Left colon (tissue), 2 donors: ENCODE results near the gene LBP. TPM values are rescaled to one million over a fixed set of nuclear protein-coding genes. Genes with fewer than 3 reads are reported as not detected.
"Not testable (repeated sequence)": the region's sequence is repeated elsewhere in the genome, so short reads cannot be mapped to it uniquely, and the experiment has no call there.

Experiments used
- ATAC-seq: fragments of 200-7000 bp; cut with Tn5 transposase; one replicate; pipeline ENCODE4 v1.9.1; 2020; ENCODE audit warnings: mild to moderate bottlenecking, moderate library complexity
- DNase-seq, 2 donors: peaks; one replicate each; pipeline ENCODE4 v3.0.0-alpha.2; 2020
- intact Hi-C, 2 donors: fragments of 100-400 bp; cut with DNase I in 1 of 2; cut with micrococcal nuclease in 1 of 2; formaldehyde crosslinking; loops; one replicate each; pipeline versions ENCODE4 v1.11.2 to v1.14.0; 2022; cut with DNase I, micrococcal nuclease
- total RNA-seq, 2 donors: library from RNA; stranded (reverse); fragmentation: NEBNext Ultra II Directional; extraction: Animal tissue kit (Norgen Biotek cat#: 25700); gene quantifications; one replicate each; pipeline ENCODE4 v1.2.1, GENCODE V29; 2021
- donor health status: DM: no; HTN: no; CAD: no.
- donor health status: DM: yes; HTN: yes; CAD: no.

The LBP gene
- total RNA-seq, 2 donors from 2014 or later = not detected

DNA sequence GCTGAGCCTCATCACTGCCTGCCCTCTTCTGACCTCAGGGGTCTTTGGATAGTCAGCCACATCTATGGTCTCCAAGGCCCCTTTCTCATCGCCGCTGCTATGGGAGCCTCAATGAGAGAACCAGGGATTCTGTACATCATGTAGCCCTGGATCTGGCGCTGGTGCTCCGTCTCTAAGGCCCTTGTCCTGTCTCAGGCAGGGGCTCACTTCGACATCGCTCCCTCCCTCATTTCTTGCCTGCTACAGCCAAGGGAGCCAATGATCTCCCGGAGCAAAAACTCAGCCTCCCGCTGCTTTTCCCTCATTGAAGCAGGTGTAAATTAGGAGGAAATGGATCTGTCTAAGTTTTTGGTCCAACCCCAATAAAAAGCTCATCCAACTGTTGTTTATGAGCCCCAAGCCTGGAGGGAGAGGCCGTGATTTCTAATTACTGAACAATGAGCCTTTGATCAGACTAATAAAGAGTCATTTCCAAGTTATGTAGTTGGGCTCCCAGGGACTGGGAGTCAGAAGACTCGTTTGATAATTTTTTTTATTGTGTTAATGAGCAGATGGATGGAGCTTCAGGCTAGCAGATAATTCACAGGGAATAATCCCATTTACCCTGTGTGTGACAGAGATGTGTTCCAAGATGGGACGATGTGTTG, 30.9 kb downstream of the LBP start:
- DNase-seq = no peak
- no peak for ATAC-seq
- intact Hi-C loops = no loop called here

DNA sequence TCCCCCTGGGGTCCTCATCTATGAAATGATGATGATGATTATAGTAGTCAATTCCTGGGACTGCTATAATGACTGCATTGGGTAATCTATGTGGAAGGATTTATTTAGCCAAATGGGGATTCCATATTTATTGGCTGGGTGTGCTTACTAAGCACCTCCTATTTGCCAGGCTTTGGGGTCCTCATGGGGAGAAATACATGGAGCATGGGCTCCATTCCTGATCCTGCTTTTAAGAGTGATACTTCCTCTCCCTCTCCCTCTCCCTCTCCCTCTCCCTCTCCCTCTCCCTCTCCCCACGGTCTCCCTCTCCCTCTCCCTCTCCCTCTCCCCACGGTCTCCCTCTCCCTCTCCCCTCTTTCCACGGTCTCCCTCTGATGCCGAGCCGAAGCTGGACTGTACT, 31.6 kb downstream of the LBP start:
- ATAC-seq, DNase-seq, intact Hi-C loops: not testable (repeated sequence)

DNA sequence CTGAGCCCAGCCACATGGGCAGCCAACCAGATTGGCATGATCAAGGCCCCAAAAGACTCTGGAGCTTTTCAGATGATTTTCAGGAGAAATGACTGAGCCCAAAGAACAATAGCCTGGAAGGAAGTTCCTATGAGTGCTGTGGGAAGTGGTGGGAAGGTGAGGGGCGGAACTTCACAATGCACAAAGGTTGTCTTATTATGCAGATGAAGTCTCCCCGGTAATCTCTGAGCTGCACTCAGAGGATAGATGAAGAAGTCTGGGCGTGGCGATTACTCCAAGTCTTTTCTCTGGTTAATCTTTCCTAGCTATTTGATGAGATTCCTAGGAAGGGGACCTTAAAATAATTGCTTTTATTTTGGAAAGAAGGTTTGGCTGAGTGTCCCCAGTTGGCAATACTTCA, 36.9 kb downstream of the LBP start:
- no peak for DNase-seq
- intact Hi-C loops = no loop called here
- no peak for ATAC-seq

DNA sequence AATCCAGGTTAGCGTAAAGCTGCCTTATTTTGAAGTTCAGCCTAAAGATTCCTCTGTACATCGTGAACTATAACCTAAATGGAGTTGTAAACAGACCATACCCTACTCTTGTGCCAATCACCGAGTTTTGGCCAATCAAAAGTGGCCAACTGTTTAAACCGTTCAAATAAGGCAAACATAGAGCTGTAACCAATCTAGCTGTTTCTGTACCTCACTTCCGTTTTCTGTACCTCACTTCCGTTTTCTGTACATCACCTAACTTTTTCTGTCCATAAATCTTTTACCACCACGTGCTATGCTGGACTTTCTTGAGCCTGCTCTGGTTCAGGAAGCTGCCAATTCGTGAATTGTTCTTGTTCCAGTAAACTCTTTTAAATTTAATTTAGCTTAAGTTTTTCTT, 39.7 kb downstream of the LBP start:
- no peak for ATAC-seq
- intact Hi-C loops = no loop called here
- DNase-seq = no peak

DNA sequence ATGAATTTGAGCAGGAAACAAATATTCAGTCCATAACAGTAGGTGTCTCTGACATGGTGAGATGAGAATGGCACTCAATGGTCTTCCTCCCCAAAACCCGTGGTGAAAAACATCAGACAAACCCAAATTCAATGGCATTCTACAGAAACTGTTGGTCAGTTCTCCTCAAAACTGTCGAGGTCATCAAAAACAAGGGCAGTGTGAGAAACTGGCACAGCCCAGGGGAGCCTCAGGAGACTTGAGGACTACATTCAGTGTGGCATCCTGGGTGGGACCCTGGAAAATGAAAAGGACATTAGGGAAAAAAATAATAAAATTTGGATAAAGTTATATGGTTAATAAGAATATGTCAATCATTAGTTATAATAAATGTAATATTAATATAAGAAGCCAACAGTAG, 40.6 kb downstream of the LBP start:
- DNase-seq (no peak), ATAC-seq (no peak)
- intact Hi-C loops = no loop called here

DNA sequence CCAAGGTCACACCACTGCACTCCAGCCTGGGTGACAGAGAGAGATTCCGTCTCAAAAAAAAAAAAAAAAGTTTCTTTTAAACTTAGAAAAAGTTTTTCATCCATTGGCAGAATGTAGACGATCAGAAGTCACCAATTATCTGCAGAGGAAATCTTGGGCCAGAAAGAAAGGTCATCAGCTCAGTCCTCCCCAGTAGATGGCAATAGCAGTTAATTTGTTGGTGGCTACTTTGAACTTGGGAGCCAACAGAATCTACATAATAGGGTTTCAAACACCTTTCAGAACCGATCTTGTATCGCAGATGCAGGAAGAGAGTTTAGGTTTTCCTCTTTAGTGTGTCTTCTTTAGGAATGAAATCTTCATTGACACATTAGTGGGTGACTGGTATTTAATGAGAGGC, 41.7 kb downstream of the LBP start:
- intact Hi-C loops = no loop called here
- ATAC-seq (no peak), DNase-seq (no peak)

DNA sequence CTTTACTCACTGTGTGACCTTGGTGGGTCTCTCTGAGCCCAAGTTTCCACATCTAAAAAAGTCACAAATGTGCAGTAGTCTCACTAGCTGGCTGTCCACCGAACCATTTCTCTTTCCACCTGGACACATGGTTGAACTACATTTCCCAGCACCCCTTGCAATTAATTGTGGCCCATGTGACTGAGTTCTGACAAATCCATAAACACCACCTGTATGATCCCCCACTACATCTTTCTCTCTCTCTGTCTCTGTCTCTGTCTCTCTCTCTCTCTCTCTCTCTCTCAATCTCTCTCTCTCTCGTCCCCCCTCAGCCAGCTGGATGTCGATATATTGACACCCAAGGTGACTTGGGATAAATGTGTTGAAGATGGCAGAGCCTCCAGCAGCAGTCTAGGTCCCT, 46.1 kb downstream of the LBP start:
- ATAC-seq = no peak
- intact Hi-C loops = no loop called here
- no peak for DNase-seq

DNA sequence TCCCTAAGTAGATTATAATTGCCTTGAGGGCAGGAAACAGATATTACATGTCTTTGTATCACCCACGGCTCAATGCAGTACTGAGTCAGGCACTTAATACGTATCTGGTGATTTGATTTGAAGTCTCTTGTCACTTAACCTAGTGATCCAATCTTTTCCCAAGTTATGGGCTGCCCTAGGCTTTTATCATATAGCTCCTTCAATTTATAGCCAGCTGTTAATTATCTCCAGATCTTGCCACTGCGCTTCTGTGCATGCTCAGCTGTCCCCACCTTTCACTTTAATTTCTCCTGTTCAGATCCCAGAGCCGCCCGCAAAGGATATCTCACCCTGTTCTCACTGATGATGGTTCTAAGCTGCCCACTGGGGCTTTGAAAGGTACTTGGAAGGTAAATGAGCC, 47.0 kb downstream of the LBP start:
- DNase-seq = no peak
- intact Hi-C loops = no loop called here
- ATAC-seq = no peak

DNA sequence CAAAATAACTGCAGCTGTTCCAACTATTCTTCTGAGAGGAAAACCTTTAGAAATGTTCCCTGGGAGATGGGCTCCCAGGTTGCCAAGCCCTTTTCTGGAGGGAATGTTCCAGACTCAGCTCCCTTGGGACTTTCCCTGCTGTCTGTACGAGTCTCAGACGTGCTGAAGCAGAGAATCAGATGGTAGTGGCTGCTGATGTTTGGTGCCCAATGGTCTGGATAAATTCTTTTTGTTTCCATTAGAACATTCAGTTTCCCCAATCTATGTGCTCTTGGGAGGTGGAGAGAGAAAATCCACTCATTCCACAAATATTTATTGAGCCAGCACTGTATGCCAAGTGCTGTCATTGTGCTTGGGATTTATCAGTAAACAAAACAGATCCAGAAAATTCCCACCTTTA, 48.9 kb downstream of the LBP start:
- DNase-seq (no peak), ATAC-seq (no peak)
- intact Hi-C loops = no loop called here

DNA sequence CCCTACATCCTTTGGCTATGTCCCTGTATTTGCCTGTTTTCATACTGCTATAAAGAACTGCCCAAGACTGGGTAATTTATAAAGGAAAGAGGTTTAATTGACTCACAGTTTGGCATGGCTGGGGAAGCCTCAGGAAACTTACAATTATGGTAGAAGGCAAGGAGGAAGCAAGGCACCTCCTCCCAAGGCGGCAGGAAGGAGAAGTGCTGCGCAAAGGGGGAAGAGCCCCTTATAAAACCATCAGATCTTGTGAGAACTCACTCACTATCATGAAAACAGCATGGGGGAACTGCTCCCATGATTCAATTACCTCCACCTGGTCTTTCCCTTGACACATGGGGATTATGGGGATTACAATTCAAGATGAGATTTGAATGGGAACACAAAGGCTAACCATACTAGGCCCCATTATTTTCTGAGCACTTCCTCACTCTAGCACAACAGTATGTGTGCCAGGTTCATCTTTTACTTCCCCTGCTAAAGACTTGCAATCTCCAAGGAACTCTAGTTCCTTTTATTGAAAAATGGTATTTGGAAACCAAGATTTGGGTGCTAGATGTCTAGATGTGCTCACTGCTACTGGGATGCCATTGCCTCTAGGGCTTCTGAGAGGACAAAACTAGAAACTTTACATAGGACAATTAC, 49.6 kb downstream of the LBP start:
- intact Hi-C loops, DNase-seq, ATAC-seq: not testable (repeated sequence)

DNA sequence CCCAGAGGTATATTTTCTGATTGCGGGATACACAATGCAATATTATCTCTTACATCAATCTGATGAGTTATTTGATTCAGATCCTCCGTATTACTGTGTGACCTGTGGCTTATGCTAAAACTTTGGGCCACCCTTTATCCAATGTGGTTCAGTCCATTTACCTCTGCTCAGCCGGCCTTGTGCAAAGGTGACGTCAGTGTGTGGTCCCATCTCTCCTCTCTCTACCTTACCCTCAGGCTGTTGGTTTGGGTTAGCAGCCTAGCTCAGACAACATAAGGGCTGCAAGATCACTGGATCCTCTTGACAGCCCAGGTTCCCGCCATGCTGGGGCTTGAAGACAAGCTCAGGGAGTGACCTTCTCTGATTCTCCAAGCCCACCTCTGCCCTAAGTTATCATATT, 55.8 kb downstream of the LBP start:
- ATAC-seq = no peak
- intact Hi-C loops = no loop called here

DNA sequence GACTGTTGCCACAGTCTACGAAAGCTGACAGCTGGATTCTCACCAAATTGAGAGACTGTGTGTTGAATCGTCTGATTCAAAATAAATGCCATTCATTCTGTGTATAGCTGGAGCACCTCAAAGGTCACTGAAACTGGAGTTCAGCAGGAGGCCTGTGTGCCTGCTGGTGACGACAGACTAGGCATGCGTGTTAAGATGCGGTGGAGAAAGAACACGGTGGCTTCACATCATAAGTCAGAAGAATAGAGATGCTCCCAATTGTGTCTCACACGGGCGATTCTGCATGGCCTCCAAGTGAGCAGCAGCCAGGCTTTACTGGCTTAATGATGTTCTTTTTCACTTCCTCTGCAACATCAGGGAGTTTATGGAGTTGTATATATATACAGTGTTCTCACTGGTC, 56.5 kb downstream of the LBP start:
- ATAC-seq (no peak), DNase-seq (no peak)
- intact Hi-C loops = no loop called here

More for the DNA sequence above, 55.8 kb downstream of the LBP start:
- no peak for DNase-seq

DNA sequence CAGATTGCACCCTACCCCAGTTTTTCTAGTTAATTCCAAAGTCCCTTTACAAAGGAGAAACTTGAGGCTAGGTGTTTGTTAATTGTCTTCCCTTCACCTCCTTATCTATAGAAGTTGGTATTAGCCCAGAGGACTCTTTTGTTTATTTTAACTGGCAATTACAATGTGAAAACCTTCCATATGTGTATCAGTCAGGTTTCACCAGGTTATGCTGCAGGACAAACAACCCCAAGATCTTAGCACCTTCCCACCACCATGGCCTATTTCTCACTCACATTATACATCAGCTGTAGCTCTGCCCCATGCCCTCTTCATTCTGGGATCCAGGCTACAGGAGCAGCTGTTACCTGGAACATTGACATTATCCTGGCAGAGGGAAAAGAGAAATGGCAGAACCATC, 57.7 kb downstream of the LBP start:
- ATAC-seq (no peak), DNase-seq (no peak)
- intact Hi-C loops = no loop called here

DNA sequence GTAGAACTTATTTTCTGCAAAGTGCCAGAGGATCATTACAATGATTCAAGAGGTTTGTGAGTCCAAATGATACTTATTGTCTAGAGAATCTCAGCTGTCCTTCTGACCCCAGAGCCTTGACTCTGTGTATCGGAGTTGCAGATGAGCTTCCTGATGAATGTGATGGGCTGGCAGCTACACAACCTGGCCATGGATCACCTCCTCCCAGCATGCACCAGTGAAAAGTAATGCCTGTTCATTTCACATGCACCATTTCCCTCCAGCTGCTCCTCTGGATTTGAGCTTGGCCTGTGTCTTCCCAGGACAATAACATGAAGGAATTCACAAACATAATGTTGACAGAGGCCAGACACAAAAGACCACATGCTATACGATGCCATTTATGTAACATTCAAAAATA, 58.9 kb downstream of the LBP start:
- intact Hi-C loops = no loop called here
- ATAC-seq = no peak
- no peak for DNase-seq

DNA sequence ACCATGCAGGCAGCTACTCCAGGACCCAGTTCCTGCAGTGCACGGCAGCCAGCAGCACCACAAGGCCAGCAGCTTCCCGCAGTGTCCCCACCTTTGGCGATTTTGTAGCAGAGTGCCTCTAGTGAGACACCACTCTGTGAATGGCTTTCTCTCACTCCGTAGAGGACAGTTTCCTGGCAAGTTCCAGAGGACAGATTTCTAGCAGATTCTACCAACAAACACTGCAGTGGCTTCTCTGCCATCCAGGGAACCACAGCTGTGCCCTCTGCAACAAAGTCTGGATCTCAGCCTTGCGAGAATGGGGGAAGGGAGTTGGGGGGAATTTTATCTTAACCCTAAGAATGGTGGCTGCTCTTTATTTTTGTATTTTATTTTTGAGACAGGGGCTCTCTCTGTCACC, 60.2 kb downstream of the LBP start:
- ATAC-seq = no peak
- no peak for DNase-seq
- intact Hi-C loops = no loop called here

DNA sequence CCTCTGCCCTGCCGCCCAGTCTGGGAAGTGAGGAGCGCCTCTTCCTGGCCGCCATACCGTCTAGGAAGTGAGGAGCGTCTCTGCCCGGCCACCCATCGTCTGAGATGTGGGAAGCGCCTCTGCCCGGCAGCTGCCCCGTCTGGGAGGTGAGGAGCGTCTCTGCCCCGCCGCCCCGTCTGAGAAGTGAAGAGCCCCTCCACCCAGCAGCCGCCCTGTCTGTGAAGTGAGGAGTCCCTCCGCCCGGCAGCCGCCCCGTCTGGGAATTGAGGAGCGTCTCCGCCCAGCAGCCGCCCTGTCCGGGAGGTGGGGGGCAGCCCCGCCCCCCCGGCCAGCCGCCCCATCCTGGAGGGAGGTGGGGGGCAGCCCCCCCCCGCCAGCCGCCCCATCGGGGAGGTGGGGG, 61.0 kb downstream of the LBP start:
- intact Hi-C loops = no loop called here
- DNase-seq (no peak), ATAC-seq (no peak)

DNA sequence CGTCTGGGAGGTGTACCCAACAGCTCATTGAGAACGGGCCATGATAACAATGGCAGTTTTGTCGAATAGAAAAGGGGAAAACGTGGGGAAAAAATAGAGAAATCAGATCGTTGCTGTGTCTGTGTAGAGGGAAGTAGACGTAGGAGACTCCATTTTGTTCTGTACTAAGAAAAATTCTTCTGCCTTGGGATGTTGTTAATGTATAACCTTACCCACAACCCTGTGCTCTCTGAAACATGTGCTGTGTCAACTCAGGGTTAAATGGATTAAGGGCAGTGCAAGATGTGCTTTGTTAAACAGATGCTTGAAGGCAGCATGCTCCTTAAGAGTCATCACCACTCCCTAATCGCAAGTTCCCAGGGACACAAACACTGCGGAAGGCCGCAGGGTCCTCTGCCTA, 61.5 kb downstream of the LBP start:
- DNase-seq, ATAC-seq, intact Hi-C loops: not testable (repeated sequence)

DNA sequence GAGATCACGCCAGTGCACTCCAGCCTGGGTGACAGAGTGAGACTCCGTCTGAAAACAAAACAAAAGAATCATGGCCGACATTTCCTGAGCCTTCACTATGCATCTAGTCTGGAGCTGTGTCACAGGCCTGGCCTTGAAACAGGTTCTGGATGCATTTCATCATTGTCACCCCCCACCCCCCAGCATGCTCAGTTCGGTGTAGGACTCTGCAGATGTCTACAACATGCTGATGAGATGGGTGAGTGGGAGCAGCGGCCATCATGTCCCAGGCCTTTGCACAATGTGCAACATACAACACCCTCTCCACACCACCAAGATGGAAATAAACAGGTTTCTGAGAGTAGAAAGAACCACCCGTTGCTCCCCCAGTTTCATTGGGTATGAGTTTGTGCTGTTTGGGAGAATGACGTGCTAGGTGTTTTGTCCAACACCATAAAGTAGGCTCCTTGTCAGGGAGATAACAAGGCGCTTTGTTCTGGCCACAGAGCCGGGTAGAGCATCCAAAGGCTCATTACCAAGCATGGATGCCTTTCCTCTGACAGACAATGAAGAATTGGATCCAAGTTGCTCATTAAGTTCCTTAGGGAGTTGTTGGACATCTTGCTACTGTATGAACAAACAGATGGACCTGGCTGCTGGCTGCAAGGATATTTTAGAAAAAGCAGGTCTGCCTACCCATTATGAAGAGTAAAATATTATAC, 66.7 kb downstream of the LBP start:
- no peak for ATAC-seq
- DNase-seq = no peak
- intact Hi-C loops = no loop called here

DNA sequence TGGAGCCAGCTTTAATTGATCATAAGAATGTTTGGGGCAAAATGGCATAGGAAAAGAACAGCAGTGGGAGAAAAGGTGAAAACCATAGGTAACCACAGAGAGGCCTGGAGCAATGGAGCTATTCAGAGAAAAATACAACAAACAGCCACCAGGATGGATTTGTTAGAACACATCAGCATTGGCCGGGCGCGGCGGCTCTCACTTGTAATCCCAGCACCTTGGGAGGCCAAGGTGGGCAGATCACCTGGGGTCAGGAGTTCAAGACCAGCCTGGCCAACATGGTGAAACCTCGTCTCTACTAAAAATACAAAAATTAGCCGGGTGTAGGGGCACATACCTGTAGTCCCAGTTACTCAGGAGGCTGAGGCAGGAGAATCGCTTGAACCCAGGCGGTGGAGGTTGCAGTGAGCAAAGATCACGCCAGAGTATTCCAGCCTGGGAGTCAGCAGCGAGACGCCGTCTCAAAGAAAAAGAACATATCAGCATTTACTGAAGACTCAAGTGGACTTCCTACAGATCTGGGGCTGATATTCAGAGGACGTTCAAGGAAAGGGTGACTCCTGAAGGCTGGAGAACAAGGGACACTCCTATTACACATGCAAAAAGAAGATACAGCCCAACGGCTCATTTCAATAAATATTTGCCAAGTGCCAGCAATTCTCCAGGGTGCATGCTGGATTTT, 68.6 kb downstream of the LBP start:
- no peak for DNase-seq
- ATAC-seq = no peak
- intact Hi-C loops = no loop called here
